Transverse colon (tissue), 4 donors: ENCODE results near the gene SCD. TPM values are rescaled to one million over a fixed set of nuclear protein-coding genes. Genes with fewer than 3 reads are reported as not detected.

Experiments used
- DNase-seq: peaks from one replicate; pipeline ENCODE4 v3.0.0-alpha.2; 2019
- H3K27ac ChIP-seq, 4 donors: fragments of 200-600 bp; sonication (generic); 2 replicates each; pipeline ENCODE4 v1.5.1; 2016 to 2018; ENCODE audit warnings: inconsistent platforms in 4 of 4
- H3K27me3 ChIP-seq: fragments of 200-600 bp; sonication (generic); 2 replicates; pipeline ENCODE4 v1.5.1; 2017; ENCODE audit warnings: inconsistent platforms
- H3K36me3 ChIP-seq, 4 donors: fragments of 200-600 bp; sonication (generic); 2 replicates each; pipeline ENCODE4 v1.5.1; 2017 to 2019; ENCODE audit warnings: inconsistent platforms in 4 of 4
- H3K4me1 ChIP-seq, 4 donors: fragments of 200-600 bp; sonication (generic); 2 replicates each; pipeline ENCODE4 v1.5.1; 2017 to 2020; ENCODE audit warnings: inconsistent platforms in 4 of 4
- H3K4me3 ChIP-seq, 4 donors: fragments of 200-600 bp; sonication (generic); 1 replicate in 1 of 4; 2 replicates in 3 of 4; pipeline versions ENCODE4 v1.5.1 to v1.6.1; 2017 to 2019; ENCODE audit warnings: inconsistent platforms in 4 of 4
- H3K9me3 ChIP-seq, 2 donors: fragments of 200-600 bp; sonication (generic); 2 replicates each; pipeline ENCODE4 v1.5.1; 2017 to 2019; ENCODE audit warnings: inconsistent platforms in 2 of 2
- CTCF ChIP-seq, 5 experiments: fragments of 200-600 bp in 3 of 5; fragments of 450-650 bp in 2 of 5; sonication (generic) in 3 of 5; IDR thresholded peaks; 1 replicate in 2 of 5; 2 replicates in 3 of 5; pipeline ENCODE4 v1.5.1; 2016 to 2017; ENCODE audit warnings: antibody characterized with exemption in 5 of 5, inconsistent platforms in 3 of 5, mild to moderate bottlenecking in 2 of 5, moderate library complexity in 1 of 5
- EP300 ChIP-seq: sonication (generic); formaldehyde crosslinking; IDR thresholded peaks from one replicate; pipeline ENCODE4 v1.6.1; 2017; ENCODE audit warnings: antibody characterized with exemption, low read depth
- POLR2A ChIP-seq: fragments of 450-650 bp; IDR thresholded peaks from one replicate; pipeline ENCODE4 v1.6.1; 2016; ENCODE audit warnings: antibody characterized with exemption, mild to moderate bottlenecking, moderate library complexity
- POLR2AphosphoS5 ChIP-seq, 3 donors: sonication (generic); formaldehyde crosslinking; IDR thresholded peaks; one replicate each; pipeline ENCODE4 v1.6.1; 2016; ENCODE audit warnings: antibody characterized with exemption in 3 of 3
- WGBS, 2 donors: methylation state at CpG; one replicate each; pipeline ENCODE4 v1.1.5; 2018; ENCODE audit warnings: low coverage in 1 of 2; 5-methylcytosine and 5-hydroxymethylcytosine counted together
- in situ Hi-C, 4 donors: fragments of 200-750 bp; cut with MboI; loops; one replicate each; pipeline versions ENCODE4 v1.15.0 to v1.15.1; 2017; ENCODE audit warnings: low sequenced_read_pairs in 3 of 4, low pct_ligation_motif_present in 1 of 4, low pct_unique_long_range_greater_than_20kb in 1 of 4
- intact Hi-C: fragments of 100-400 bp; cut with DNase I; formaldehyde crosslinking; loops from one replicate; pipeline ENCODE4 v1.15.1; 2023; ENCODE audit warnings: low total_unique reads
- total RNA-seq, 4 donors: library from RNA; depleted of rRNA; stranded (reverse); fragments of >200 nt; gene quantifications; one replicate each; pipeline ENCODE4 v1.1.0, GENCODE V29; 2016

The SCD gene
- total RNA-seq, 4 donors from 2014 or later: 9.2 to 62.1 (median 21.8) TPM

GRCh38 chr10:100345570-100346330 is 1.3 kb upstream of the SCD start:
- H3K27ac ChIP-seq: peak overlapping the region in 1 of 4 donors; percentile 66

GRCh38 chr10:100346351-100346764 is 675 bp upstream of the SCD start:
- Histone ChIP-seq H3K4me3 (peak overlapping the region; percentile 36 to 73 (median 56)), H3K27me3 (no peaks in the 10 kb centered on the region), H3K36me3 (no peaks in the 10 kb centered on the region), H3K27ac (peak overlapping the region in 3 of 4 donors; percentile 63 to 72 (median 66)), H3K4me1 (peaks cover 0 to 42% (median 21%) of the 10 kb centered on the region in 4 donors), H3K9me3 (no peaks in the 10 kb centered on the region)
- TF ChIP-seq POLR2A: no peak
- no peak for TF ChIP-seq CTCF (IDR thresholded peaks at IDR 0.05)
- TF ChIP-seq POLR2AphosphoS5 (IDR thresholded peaks at IDR 0.05): no peak
- no peak for TF ChIP-seq EP300
- intact Hi-C loops (no loop called here), in situ Hi-C loops (loop anchor here in 3 of 4 donors (10.0 to 25.0 kb wide), 2 partner anchors 166 to 168 kb away; partner anchors contain the start of gene SEC31B (in 3 of the 3))
- 0% methylated on average over 1 to 34 of the region's 36 CpGs for WGBS, 2 donors
- peak; percentile 52 for DNase-seq

More at GRCh38 chr10:100345570-100346330, 1.3 kb upstream of the SCD start:
- H3K36me3 ChIP-seq: no peaks in the 10 kb centered on the region
- no peaks in the 10 kb centered on the region for H3K27me3 ChIP-seq
- no peak for TF ChIP-seq POLR2AphosphoS5 (IDR thresholded peaks at IDR 0.05)
- no peak for TF ChIP-seq EP300
- no peak for TF ChIP-seq CTCF (IDR thresholded peaks at IDR 0.05)
- TF ChIP-seq POLR2A: no peak
- in situ Hi-C loops (loop anchor here in 3 of 4 donors (10.0 to 25.0 kb wide), 2 partner anchors 167 to 169 kb away; partner anchors contain the start of gene SEC31B (in 3 of the 3)), intact Hi-C loops (no loop called here)
- H3K9me3 ChIP-seq: no peaks in the 10 kb centered on the region
- H3K4me3 ChIP-seq: peak overlapping the region in 3 of 4 donors; percentile 50 to 73 (median 62)
- H3K4me1 ChIP-seq: peaks cover 0 to 44% (median 21%) of the 10 kb centered on the region in 4 donors
- 0 to 64% methylated on average over 2 to 9 of the region's 9 CpGs for WGBS, 2 donors
- DNase-seq: no peak

GRCh38 chr10:100347568-100348195 is 649 bp downstream of the SCD start:
- in situ Hi-C loops: loop anchor here in 3 of 4 donors (10.0 to 25.0 kb wide), 2 partner anchors 165 to 167 kb away; partner anchors contain the start of gene SEC31B (in 3 of the 3)
- no peak for DNase-seq

More at GRCh38 chr10:100347568-100348195, 649 bp downstream of the SCD start:
- no peak for TF ChIP-seq EP300
- TF ChIP-seq POLR2AphosphoS5 (IDR thresholded peaks at IDR 0.05): no peak
- TF ChIP-seq POLR2A: no peak
- no peak for TF ChIP-seq CTCF (IDR thresholded peaks at IDR 0.05)
- Histone ChIP-seq H3K27ac (peak overlapping the region in 3 of 4 donors; percentile 63 to 72 (median 66)), H3K4me3 (peak overlapping the region; percentile 36 to 73 (median 56)), H3K4me1 (peaks cover 0 to 34% (median 21%) of the 10 kb centered on the region in 4 donors), H3K9me3 (no peaks in the 10 kb centered on the region), H3K36me3 (no peaks in the 10 kb centered on the region), H3K27me3 (no peaks in the 10 kb centered on the region)
- intact Hi-C loops: no loop called here
- WGBS, 2 donors: 20% methylated on average over 31 of the region's 32 CpGs; no CpG with 5 or more reads in 1 of the 2 donors
